GM10266 (cell line): Measurements from ENCODE around the gene GNG10.
"Not testable (repeated sequence)": the region's sequence is repeated elsewhere in the genome, so short reads cannot be mapped to it uniquely, and the experiment has no call there.

Experiments
- DNase-seq: peaks from one replicate; pipeline ENCODE4 v3.0.0; 2012; ENCODE audit errors: extremely low spot score
- TF ChIP-seq, protein P1 (sequence below): IDR thresholded peaks from 2 replicates; pipeline ENCODE4 v1.5.1; 2012; ENCODE audit warnings: mild to moderate bottlenecking, low read depth; ENCODE audit not compliant: control insufficient read depth, insufficient read depth; ENCODE audit errors: missing control alignments

The GNG10 gene

GRCh38 chr9:111668026-111668573 lies 6.7 kb downstream of the GNG10 start:
- TF ChIP-seq, protein P1, sequence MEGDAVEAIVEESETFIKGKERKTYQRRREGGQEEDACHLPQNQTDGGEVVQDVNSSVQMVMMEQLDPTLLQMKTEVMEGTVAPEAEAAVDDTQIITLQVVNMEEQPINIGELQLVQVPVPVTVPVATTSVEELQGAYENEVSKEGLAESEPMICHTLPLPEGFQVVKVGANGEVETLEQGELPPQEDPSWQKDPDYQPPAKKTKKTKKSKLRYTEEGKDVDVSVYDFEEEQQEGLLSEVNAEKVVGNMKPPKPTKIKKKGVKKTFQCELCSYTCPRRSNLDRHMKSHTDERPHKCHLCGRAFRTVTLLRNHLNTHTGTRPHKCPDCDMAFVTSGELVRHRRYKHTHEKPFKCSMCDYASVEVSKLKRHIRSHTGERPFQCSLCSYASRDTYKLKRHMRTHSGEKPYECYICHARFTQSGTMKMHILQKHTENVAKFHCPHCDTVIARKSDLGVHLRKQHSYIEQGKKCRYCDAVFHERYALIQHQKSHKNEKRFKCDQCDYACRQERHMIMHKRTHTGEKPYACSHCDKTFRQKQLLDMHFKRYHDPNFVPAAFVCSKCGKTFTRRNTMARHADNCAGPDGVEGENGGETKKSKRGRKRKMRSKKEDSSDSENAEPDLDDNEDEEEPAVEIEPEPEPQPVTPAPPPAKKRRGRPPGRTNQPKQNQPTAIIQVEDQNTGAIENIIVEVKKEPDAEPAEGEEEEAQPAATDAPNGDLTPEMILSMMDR, result no peak
- no peak for DNase-seq

GRCh38 chr9:111668601-111669000 lies 7.2 kb downstream of the GNG10 start:
- DNase-seq, result not testable (repeated sequence)

DNA sequence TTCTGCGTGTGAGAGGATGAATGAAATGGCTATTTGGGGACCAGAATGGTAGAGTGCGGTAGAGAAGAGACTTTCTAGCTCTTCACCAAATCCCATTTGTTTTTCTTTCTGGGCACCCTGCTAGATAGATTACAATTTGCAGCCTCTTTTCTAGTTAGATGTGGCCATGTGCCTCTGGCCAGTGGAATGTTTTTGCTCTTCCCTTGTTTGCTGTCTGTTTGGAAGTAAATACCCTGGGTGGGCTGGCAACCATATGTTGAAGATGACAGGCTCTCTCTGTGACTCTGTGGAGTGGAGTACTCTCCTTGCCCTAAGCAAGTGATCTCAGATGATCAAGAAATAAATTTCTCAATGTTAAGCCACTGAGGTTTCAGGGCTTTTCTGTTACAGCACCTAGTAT lies 12.9 kb downstream of the GNG10 start:
- no peak for DNase-seq
- TF ChIP-seq, protein P1, result no peak

DNA sequence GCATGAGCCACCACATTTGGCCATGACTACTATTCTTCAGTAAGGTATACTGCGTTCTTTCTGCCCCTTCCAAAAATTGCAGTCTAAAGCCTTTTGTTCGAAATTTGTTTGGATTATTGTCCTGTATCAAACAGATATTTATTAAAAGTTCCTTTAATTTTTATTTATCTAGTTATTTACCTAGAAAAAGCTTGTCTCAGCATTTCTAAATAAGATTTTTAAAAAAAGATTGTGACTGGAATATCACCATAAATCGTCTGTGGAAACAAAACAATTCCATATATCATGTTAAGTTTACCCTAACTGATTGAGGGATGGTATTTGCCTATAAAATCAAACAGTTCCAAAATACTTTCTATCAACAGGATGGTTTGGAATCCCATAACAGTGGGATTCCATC lies 14.7 kb downstream of the GNG10 start:
- TF ChIP-seq, protein P1, result no peak
- DNase-seq, result no peak

GRCh38 chr9:111678293-111678692 lies 16.9 kb downstream of the GNG10 start:
- TF ChIP-seq, protein P1, result no peak
- DNase-seq, result no peak

- no peak for DNase-seq
- TF ChIP-seq, protein P1, result no peak
These were observed 17.8 kb downstream of the GNG10 start for GRCh38 chr9:111679199-111679598.

DNA sequence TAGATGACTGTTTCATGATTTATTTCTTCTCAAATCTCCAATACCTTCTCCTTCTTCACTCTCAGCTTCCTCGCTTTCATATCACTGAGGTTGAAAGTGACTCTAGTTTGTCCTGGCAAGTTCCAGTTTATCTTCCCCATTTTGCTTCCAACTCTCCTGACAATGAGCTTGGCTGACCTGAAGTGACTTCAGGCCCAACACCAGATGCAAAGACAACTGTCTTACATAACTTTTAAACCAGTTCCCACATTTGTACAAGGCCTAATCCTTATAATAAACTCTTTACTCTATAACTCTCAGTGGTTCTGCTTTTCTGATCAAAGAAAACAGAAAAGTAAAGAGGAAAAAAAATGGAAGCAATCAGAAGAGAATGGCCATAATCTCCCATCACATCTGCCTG lies 22.0 kb downstream of the GNG10 start:
- no peak for DNase-seq
- TF ChIP-seq, protein P1, result no peak
